NCI-H2227 (cell line): ENCODE data around the gene ACAD8.

Source experiments
- DNase-seq: peaks from one replicate; lab custom pipeline; 2025; ENCODE audit not compliant: unreplicated experiment; lab: John Stamatoyannopoulos, UW

The ACAD8 gene

GRCh38 chr11:134253188-134253993 is at the start of gene ACAD8, which contains the start of gene THYN1:
TSS of gene ACAD8 (plus strand) at chr11:134253568. CDS start at chr11:134253601, 33 bp downstream.
TSS of gene THYN1 (minus strand) at chr11:134253352. CDS start at chr11:134252882, 470 bp downstream.
- DNase-seq: peak; percentile 95

GRCh38 chr11:134205729-134206128 is 47.6 kb upstream of the ACAD8 start:
- DNase-seq: no peak

- DNase-seq: no peak
These were observed 47.2 kb upstream of the ACAD8 start for GRCh38 chr11:134206185-134206584.

- peak; percentile 32 for DNase-seq
These were observed 45.7 kb upstream of the ACAD8 start for GRCh38 chr11:134207538-134208239.

- no peak for DNase-seq
These were observed 37.5 kb upstream of the ACAD8 start for GRCh38 chr11:134215836-134216235.

GRCh38 chr11:134216816-134217215 is 36.6 kb upstream of the ACAD8 start:
- DNase-seq: no peak

GRCh38 chr11:134223121-134223520 is 30.2 kb upstream of the ACAD8 start:
- DNase-seq: no peak

- DNase-seq: peak; percentile 95
These were observed 29.3 kb upstream of the ACAD8 start, which contains the start of the genes NCAPD3 and VPS26B for GRCh38 chr11:134223836-134224709. TSS of gene NCAPD3 (minus strand) at chr11:134223967. CDS start at chr11:134223926, 41 bp downstream. TSS of gene VPS26B (plus strand) at chr11:134224671. CDS start at chr11:134225123, 452 bp downstream.

GRCh38 chr11:134224710-134225664 is 28.4 kb upstream of the ACAD8 start:
- peak; percentile 67 for DNase-seq

GRCh38 chr11:134226806-134227325 is 26.5 kb upstream of the ACAD8 start:
- no peak for DNase-seq

GRCh38 chr11:134228625-134229024 is 24.7 kb upstream of the ACAD8 start:
- no peak for DNase-seq

GRCh38 chr11:134229126-134229790 is 24.1 kb upstream of the ACAD8 start:
- no peak for DNase-seq

GRCh38 chr11:134230339-134230738 is 23.0 kb upstream of the ACAD8 start:
- no peak for DNase-seq

- DNase-seq: no peak
These were observed 21.3 kb upstream of the ACAD8 start for GRCh38 chr11:134231958-134232659.

GRCh38 chr11:134233729-134234179 is 19.6 kb upstream of the ACAD8 start:
- DNase-seq: no peak

- no peak for DNase-seq
These were observed 18.0 kb upstream of the ACAD8 start for GRCh38 chr11:134235399-134235798.

- DNase-seq: no peak
These were observed 16.4 kb upstream of the ACAD8 start for GRCh38 chr11:134236834-134237556.

- DNase-seq: no peak
These were observed 15.8 kb upstream of the ACAD8 start for GRCh38 chr11:134237557-134237922.
